Pancreas (tissue), 10 donors: ENCODE results near the gene RANBP10. TPM values are rescaled to one million over a fixed set of nuclear protein-coding genes. Genes with fewer than 3 reads are reported as not detected.

Experiments
- ATAC-seq, 4 donors: fragments of 200-7000 bp; cut with Tn5 transposase; one replicate each; pipeline versions ENCODE4 v1.8.0 to v1.9.1; 2020; ENCODE audit warnings: mild to moderate bottlenecking in 4 of 4, moderate library complexity in 4 of 4
- DNase-seq, 6 donors: peaks; one replicate each; pipeline ENCODE4 v3.0.0-alpha.2; 2020
- FAIRE-seq: peaks from 2 replicates; lab custom pipeline; 2012; peaks lifted over from hg19 to GRCh38; lab: Jason Lieb, UNC
- H3K27ac ChIP-seq, 4 donors: fragments of 200-600 bp; sonication (generic); 1 replicate in 3 of 4; 2 replicates in 1 of 4; pipeline versions ENCODE4 v1.5.0 to v1.8.0; 2020
- H3K27me3 ChIP-seq, 4 donors: fragments of 200-600 bp; one replicate each; pipeline ENCODE4 v1.8.0; 2021
- H3K36me3 ChIP-seq, 3 donors: fragments of 200-600 bp; sonication (generic) in 1 of 3; one replicate each; pipeline versions ENCODE4 v1.5.0 to v1.8.0; 2020 to 2021
- H3K4me1 ChIP-seq, 3 donors: fragments of 200-600 bp; one replicate each; pipeline ENCODE4 v1.8.0; 2021
- H3K4me3 ChIP-seq, 4 donors: fragments of 200-600 bp; sonication (generic) in 2 of 4; one replicate each; pipeline versions ENCODE4 v1.5.0 to v1.8.0; 2020 to 2021
- H3K9me3 ChIP-seq, 4 donors: fragments of 200-600 bp; one replicate each; pipeline ENCODE4 v1.8.0; 2021
- CTCF ChIP-seq, 4 donors: fragments of 200-600 bp; sonication (generic) in 3 of 4; IDR thresholded peaks; one replicate each; pipeline versions ENCODE4 v1.5.0 to v1.8.0; 2021; ENCODE audit warnings: antibody characterized with exemption in 4 of 4
- WGBS, 2 donors: extraction: QIAGEN DNeasy Blood & Tissue Kit; methylation state at CpG; one replicate each; pipeline ENCODE4 v1.1.7; 2013; 5-methylcytosine and 5-hydroxymethylcytosine counted together
- intact Hi-C, 3 donors: fragments of 100-400 bp; cut with DNase I; formaldehyde crosslinking; loops; one replicate each; pipeline versions ENCODE4 v1.11.1 to v1.14.2; 2022
- polyA plus RNA-seq, 2 donors: library from polyadenylated mRNA; stranded (reverse); fragments of 200-250 nt; gene quantifications; one replicate each; pipeline ENCODE4 v1.2.3, GENCODE V29; 2013
- total RNA-seq, 6 donors: library from RNA; stranded (reverse); fragmentation: NEBNext Ultra II Directional in 4 of 6; extraction: Animal tissue kit (Norgen Biotek cat#: 25700) in 4 of 6; gene quantifications; one replicate each; pipeline versions ENCODE4 v1.2.1 to v1.2.4, GENCODE V29; 2021 to 2023
- donor health status: healthy with polysubstance abuse.
- donor health status: DM: no; HTN: no; CAD: no; lungs with moderate emphysema.
- donor health status: DM: no; HTN: no; CAD: no.
- donor health status: control.
- donor health status: control.
- donor health status: Bipolar disorder and iron deficiency.
- donor health status: DM: yes; HTN: yes; CAD: no.
- donor health status: DM: no; HTN: no; CAD: no.
- donor health status: DM: no; HTN: no; CAD: no.
- donor health status: DM: yes; HTN: yes; CAD: no.

The RANBP10 gene
- total and polyA plus RNA-seq, 8 donors, result 8.7 to 15.4 (median 11.6) TPM

GRCh38 chr16:67713647-67714273 is 92.6 kb downstream of the RANBP10 start:
- H3K27ac ChIP-seq, result no peak overlapping the region
- peaks cover 3 to 27% (median 10%) of the 10 kb centered on the region in 3 donors for H3K4me1 ChIP-seq
- no peak for ATAC-seq
- no peak overlapping the region for H3K4me3 ChIP-seq
- no peak for FAIRE-seq
- WGBS, 2 donors, result 83 to 89% methylated on average over 5 of the region's 5 CpGs
- peak in 1 of 6 donors; percentile 6 for DNase-seq
- H3K27me3 ChIP-seq, result no peaks in the 10 kb centered on the region
- TF ChIP-seq CTCF (IDR thresholded peaks at IDR 0.05), result no peak
- intact Hi-C loops, result no loop called here
- H3K36me3 ChIP-seq, result no peaks in the 10 kb centered on the region
- H3K9me3 ChIP-seq, result no peaks in the 10 kb centered on the region

- TF ChIP-seq CTCF (IDR thresholded peaks at IDR 0.05), result no peak
- FAIRE-seq (no peak), DNase-seq (no peak), ATAC-seq (no peak)
- Histone ChIP-seq H3K4me1 (peaks cover 0 to 3% (median 0%) of the 10 kb centered on the region in 3 donors), H3K9me3 (no peaks in the 10 kb centered on the region), H3K4me3 (no peak overlapping the region), H3K36me3 (no peaks in the 10 kb centered on the region), H3K27ac (no peak overlapping the region), H3K27me3 (no peaks in the 10 kb centered on the region)
- intact Hi-C loops, result no loop called here
- WGBS, 2 donors, result 94 to 97% methylated on average over 6 of the region's 6 CpGs
Observed at GRCh38 chr16:67710607-67711006, 95.8 kb downstream of the RANBP10 start.

- Histone ChIP-seq H3K4me3 (no peak overlapping the region), H3K27ac (no peak overlapping the region), H3K4me1 (peaks cover 0 to 5% (median 0%) of the 10 kb centered on the region in 3 donors), H3K27me3 (no peaks in the 10 kb centered on the region), H3K9me3 (no peaks in the 10 kb centered on the region), H3K36me3 (no peaks in the 10 kb centered on the region)
- ATAC-seq, result no peak
- no peak for DNase-seq
- intact Hi-C loops, result no loop called here
- no peak for TF ChIP-seq CTCF (IDR thresholded peaks at IDR 0.05)
- no peak for FAIRE-seq
- 96 to 98% methylated on average over 1 of the region's 1 CpG for WGBS, 2 donors
Observed at GRCh38 chr16:67709050-67709449, 97.3 kb downstream of the RANBP10 start.

GRCh38 chr16:67708368-67708771 is 98.0 kb downstream of the RANBP10 start:
- no peak for FAIRE-seq
- 57 to 67% methylated on average over 2 of the region's 2 CpGs for WGBS, 2 donors

More at GRCh38 chr16:67708368-67708771, 98.0 kb downstream of the RANBP10 start:
- no peaks in the 10 kb centered on the region for H3K36me3 ChIP-seq
- H3K9me3 ChIP-seq, result no peaks in the 10 kb centered on the region
- H3K27ac ChIP-seq, result no peak overlapping the region
- no peak overlapping the region for H3K4me3 ChIP-seq
- TF ChIP-seq CTCF (IDR thresholded peaks at IDR 0.05), result no peak
- no peak for ATAC-seq
- no peaks in the 10 kb centered on the region for H3K27me3 ChIP-seq
- peaks cover 0 to 5% (median 0%) of the 10 kb centered on the region in 3 donors for H3K4me1 ChIP-seq
- DNase-seq, result no peak
- intact Hi-C loops, result no loop called here
